CD4-positive, alpha-beta T cell treated with Interleukin-4 for 1 hour (primary cell): ENCODE data around the gene COLEC11.
"Not testable (repeated sequence)": the region's sequence is repeated elsewhere in the genome, so short reads cannot be mapped to it uniquely, and the experiment has no call there.

Experiments
- DNase-seq, 2 donors: peaks; one replicate each; pipeline ENCODE4 v3.0.0-alpha.2; 2020 to 2022

The COLEC11 gene

DNA sequence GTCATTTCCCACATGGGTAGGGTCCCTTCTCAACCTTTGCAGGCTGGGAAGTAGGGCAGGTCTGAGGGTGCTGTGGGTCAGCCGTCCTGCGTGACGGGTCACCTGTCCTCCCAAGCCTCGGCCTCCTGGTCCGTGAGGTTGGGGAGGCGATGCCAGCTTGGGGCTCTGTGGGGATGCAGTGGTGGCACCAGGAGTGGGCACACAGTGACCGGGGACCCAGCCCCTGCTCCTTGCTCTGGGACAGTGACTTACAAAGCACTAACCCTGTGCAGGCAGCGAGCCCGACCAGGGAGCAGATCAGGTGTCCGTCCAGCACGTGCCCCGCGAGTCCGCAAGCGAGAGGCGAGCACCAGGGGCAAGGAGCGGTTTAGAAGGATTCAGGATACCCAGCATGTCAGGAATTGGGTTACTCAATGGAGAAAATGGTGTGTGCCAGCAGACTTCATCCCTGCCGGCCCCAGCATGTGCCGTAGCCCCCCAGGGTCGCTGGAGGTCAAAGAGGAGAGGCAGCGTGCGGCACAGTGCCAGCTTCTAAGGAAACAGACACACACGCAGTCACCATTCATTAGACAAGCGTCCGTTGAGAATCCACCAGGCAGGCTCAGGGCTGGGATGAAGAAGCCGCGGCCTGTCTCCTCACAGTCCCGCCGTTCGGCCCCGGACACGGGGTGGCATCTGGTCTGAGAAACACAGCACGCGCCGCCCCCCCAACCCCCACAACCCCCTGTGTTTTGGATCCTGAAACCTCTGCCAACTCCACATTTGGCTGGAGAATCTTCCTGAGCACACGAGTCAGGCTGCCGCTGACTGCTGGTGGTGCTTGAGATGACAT, 11.7 kb downstream of the COLEC11 start:
- no peak for DNase-seq

DNA sequence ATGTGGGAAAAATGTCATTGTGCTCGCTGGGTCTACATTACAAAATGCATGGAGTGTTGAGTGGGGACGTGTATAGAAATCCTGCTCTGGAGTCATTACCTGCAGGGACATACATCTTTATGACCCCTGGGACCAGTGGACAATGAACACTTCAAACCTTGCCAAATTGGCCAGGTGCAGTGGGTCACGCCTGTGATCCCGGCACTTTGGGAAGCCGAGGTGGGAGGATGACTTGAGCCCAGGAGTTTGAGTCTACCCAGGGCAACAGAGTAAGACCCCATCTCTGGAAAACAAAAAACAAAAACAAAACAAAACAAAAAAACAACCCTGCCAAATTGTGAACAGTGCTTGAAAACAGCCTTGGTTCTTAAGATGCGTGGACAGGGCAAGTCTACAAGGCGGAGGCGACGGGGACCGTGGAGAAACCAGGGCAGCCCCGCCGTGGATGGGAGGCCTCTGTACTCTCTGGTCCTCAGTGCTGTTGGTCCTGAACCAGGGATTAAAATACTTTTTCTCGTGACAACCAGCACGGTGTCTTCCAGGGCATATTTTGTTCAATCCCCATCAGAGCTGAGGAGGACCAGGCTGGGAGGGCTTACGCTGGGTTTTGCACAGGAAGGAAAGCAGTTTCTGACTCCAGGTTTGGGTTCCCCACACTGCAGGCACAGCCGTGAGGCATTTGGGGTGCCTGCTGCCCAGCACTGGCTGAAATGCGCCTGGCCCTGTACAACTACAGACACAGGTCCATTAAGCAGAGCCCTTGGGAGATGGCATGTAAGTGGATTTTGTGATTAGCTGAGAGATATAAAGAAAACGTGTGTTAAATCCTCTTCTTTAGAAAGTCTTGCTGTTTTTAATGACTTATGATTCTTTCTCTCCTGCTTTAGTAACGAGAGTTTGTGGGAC, 13.7 kb downstream of the COLEC11 start:
- no peak for DNase-seq

DNA sequence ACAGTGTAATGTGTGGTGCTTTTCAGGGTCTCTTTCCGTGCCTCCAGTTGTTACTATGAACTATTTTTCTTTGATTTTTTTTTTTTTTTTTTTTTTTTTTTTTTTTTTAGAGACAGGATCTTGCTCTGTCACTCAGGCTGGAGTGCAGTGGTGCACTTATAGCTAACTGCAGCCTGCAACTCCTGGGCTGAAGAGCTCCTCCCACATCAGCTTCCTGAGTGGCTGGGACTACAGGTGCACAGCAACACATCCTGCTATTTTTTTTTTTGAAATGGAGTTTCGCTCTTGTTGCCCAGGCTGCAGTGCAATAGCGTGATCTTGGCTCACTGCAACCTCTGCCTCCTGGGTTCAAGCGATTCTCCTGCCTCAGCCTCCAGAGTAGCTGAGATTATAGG, 14.4 kb downstream of the COLEC11 start:
- DNase-seq, result peak in 1 of 2 donors; percentile 28

DNA sequence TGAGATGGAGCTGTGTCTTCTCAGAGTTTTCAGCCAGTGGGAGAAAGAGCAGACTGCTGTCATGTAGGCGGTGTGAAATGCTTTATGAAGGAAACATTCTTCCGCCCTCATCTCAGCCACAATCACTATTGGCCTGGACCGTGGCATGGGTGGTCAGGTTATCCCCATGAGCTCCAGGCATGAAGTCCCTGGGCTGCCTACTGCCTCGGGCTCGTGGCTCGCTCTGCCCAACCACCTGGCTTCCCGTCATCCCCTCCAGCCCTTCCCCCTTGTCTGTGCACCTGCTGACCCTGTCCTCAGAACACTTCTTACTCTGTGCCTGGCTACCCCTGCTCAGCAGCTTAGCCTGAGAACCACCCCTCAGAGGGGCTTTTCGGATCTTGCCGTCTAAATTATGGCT, 15.5 kb downstream of the COLEC11 start:
- DNase-seq, result no peak

DNA sequence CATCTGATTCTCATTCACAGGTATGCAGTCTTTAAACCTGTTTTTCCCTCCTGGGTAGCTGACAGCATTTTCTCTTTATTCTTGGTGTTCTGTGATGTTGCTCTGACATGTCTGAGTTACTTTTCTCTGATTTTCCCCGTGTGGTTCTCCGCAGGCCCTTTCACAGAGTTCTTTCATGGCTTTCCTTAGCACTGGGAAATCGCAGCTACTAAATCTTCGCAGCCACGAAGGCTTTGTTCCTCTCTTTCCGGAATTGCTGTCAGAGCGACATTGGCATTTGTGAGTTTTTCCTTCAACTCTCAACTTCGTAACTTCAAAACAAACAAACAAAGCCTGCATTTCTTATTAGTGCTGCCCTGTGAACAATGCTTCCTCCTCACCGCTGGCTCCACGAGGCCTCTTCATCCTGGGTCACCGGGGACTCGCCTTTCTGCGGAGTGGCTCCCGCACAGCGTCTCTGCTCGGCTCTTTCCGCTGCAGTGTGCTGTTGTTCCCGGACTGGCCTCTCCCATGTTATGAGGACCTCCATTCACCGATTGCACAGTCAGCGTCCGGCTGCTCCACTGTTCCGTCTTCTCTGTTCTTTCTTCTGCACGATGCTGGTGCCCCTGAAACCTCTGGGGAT, 16.1 kb downstream of the COLEC11 start:
- DNase-seq, result no peak

DNA sequence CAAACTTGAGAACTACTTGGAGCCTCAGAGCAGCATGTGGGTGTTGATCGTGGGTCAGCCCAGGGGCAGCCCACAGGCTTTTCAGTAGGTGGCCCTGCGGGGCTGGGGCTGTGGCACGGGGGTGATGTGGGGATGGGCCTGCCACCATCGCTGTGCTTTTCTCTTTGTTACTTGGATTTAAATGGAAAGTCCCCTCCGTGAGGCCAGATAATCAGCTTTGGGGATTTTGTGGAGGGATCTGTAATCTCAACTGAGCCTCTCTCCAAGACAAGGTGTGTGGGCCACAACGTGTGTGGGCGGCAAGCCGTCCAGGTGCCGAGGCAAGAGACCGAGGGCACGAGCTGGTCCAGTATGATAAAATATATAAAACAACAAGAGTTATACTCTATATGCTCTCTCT, 16.7 kb downstream of the COLEC11 start:
- no peak for DNase-seq

DNA sequence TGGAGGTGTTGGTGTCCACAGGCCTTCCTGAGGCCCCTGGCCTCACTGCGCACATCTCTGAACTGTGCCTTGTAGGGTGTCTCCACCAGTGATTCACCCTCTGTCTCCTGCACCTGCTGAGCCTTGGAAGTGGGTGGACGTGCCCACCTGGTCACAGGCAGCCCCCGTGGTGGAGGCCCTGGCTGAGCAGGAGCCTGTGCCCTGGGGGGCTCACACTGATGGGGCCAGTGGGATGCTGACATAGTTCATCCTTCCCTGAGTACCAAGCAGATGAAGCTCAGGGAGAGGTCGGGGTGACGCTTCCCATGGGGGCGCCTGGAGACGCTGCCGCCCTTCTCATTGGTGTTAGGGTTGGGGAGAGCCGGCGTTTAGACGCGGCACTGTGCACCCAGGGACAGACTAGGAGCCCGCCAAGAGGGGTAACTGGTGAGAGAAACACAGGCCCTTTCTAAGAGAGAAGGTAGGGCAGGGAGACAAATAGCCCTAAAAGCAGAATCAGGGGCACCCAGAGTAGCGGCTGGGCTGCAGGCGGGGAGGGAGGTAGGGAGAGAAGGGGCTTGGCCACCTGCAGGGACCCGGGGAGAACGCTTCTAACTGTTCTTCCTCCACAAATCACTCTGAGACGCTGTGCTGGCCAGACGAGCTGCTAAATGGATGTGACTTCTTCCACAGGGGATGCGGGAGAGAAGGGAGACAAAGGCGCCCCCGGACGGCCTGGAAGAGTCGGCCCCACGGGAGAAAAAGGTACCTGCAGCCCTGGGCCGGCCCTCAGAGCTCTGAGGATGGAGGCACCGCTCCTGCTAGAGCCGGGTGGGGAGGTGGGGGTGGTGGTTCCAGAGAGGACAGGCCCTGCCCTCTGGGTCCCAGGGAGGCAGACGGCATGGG, 18.0 kb downstream of the COLEC11 start:
- no peak for DNase-seq

DNA sequence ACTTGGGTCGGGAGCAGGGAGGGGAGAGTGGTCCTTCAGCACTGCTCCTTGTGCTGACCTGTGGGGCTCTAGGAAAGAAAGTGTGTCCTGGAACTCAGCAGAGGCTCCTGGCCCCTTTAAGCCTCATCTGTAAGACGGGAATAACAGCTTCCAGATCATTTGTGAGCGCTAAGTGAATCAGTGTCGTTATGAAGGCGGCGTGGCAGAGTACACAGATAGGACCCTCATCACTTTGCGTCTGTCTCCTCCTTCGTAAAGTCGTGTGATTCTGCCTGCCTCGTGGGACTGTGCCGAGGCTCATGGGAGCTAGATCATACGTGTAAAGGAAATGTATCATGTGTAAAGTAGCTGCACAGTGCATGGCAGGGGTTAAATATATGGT, 18.6 kb downstream of the COLEC11 start:
- no peak for DNase-seq

DNA sequence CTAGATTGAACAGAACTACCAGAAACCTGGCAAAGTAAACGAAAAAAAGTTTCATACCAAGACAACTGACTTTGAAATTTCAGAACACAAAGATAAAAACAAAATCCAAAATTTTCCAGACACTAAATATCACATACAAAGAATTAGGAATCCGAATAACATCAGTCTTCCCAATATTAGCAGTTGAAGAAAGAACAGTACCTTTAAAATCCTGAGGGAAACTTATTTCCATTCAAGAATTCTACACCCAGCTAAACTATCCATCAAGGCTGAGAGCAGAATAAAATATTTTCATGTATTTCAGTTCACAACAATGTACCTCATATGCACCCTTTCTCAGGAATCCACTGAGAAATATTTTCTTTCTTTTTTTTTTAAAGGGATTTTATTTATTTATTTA, 19.8 kb downstream of the COLEC11 start:
- DNase-seq, result not testable (repeated sequence)

DNA sequence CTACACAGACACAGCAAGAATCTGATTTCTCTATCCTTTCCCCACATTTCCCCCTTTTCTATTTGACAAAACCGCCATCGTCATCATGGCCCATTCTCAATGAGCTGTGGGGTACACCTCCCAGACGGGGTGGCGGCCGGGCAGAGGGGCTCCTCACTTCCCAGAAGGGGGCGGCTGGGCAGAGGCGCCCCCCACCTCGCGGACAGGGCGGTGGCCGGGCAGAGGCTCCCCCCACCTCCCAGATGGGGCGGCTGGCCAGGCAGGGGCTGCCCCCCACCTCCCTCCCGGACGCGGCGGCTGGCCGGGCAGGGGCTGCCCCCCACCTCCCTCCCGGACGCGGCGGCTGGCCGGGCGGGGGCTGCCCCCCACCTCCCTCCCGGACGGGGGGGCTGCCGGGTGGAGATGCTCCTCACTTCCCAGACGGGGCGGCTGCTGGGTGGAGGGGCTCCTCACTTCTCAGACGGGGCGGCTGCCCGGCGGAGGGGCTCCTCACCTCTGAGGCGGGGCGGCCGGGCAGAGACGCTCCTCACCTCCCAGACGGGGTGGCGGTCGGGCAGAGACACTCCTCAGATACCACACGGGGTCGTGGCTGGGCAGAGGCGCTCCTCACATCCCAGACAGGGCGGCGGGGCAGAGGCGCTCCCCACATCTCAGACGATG, 20.8 kb downstream of the COLEC11 start:
- not testable (repeated sequence) for DNase-seq

DNA sequence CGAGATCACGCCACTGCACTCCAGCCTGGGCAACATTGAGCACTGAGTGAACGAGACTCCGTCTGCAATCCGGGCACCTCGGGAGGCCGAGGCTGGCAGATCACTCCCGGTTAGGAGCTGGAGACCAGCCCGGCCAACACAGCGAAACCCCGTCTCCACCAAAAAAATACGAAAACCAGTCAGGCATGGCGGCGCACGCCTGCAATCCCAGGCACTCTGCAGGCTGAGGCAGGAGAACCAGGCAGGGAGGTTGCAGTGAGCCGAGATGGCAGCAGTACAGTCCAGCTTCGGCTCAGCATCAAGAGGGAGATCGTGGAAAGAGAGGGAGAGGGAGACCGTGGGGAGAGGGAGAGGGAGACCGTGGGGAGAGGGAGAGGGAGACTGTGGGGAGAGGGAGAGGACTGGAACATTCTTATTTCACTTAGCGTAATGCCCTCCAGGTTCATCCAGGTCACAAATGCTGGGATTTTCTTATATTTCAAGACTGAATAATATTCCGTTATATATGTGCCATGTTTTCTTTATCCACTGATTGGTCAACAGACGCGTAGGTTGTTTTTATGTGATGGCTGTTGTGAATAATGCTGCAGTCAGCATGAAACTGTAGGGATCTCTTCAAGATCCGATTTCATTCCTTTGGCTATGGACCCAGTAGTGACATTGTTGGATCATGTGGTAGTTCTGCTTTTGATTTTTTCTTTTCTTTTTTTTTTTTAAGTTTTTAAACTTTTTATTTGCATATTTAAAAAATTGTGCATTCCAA, 21.7 kb downstream of the COLEC11 start:
- DNase-seq, result peak in 1 of 2 donors; percentile 5

DNA sequence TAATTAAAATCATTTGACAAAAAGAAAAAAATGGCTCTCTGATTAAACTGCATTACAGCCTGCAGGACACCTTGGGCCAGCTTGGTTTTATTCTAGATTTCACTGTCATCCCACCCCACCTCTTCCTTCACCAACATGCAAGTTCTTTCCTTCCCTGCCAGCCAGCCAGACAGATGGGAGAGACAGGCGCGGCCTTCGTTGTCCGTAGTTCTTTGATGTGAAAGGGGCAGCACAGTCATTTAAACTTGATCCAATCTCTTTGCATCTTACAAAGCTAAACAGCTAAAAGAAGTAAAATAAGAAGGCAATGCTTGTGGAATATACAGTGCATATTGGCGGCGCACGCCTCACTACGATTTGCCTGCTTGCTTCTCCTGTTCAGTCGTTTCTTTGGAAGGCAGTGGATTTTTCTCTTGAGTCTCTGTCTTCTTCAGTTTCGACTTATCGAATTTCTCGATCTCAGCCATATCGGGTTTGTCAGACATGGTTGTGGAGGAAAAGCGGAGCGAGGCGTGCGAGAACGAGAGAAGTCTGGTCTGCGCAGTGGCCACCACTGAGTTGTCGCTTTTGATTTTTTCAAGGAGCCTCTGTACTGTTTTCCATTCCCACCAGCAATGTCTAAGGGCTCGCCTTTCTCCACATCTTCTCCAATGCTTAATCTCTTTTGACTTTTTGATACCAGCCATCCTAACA, 22.4 kb downstream of the COLEC11 start:
- no peak for DNase-seq

DNA sequence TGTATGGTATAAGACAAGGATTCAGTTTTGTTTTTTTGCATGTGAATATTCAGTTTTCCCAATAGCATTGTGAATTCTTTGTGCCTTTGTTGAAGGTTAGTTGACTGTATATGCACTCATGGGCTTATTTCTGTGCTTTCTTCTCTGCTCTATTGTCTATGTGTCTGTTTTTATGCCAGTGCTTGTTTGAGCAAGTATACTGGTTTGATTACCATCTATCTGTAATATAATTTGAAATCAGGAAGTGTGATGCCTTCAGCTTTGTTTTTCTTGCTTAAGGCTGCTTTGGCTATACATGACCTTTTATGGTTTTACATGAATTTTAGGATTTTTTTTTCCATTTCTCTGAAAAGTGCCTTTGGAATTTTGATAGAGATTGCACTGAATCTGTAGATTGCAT, 23.5 kb downstream of the COLEC11 start:
- no peak for DNase-seq

DNA sequence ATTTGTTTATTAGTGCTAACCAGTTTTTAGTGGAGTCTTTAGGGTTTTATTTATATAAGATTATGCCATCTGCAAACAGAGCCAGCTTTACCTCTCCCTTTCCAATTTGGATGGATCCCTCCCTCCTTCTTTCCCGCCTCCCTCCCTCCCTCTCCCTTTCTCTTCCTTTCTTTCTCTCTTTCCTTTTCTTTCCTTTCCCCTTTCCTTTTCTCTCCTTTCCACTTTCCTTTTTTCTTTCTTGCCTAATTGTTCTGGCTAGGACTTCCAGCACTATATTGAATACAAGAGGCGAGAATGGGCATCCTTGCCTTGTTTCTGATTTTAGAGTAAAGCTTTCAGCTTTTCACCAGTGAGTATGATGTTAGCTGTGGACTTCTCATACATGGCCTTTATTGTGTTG, 24.1 kb downstream of the COLEC11 start:
- no peak for DNase-seq

DNA sequence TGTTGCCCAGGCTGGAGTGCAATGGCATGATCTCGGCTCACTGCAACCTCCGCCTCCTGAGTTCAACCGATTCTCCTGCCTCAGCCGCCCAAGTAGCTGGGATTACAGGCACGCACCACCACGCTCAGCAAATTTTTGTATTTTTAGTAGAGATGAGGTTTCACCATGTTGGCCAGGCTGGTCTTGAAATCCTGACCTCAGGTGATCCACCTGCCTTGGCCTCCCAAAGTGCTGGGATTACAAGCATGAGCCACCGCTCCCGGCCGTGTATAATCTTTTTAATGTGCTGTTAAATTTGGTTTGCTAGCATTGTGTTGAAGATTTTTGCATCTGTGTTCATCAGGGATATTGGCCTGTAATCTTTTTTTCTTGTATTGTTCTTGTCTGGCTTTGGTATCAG, 24.7 kb downstream of the COLEC11 start:
- DNase-seq, result not testable (repeated sequence)

DNA sequence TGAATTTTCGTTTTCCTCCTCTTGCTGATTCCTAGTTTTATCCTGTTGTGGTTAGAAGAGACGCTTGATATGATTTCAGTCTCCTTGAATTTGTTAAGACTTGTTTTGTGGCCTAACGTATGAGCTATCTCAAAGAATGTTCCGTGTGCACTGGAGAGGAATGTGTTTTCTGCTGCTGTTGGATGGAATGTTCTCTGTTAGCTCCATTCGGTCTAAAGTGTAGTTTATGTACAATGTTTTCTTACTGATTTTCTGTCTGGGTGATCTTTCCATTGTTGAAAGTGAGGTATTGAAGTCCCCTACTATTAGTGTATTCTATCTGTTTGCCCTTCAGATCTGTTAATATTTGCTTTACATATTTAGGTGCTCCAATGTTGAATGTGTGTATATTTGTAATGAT, 25.9 kb downstream of the COLEC11 start:
- no peak for DNase-seq

DNA sequence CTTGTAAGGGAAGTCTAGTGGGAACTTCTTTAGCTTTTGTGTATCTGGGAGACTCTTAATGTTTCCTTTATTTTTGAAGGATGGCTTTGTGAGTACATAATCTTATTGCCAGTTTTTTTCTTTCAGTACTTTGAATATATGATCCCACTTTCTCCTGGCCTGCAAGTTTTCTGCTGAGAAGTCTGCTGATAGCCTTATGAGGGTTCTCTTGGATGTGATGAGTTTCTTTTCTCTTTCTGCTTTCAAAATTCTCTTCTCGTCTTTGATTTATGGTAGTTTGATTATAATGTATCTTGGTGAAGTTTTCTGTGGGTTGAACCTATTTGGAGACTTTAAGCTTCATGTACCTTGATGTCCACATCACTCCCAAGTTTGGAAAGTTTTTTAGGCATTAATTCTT, 28.1 kb downstream of the COLEC11 start:
- DNase-seq, result no peak

DNA sequence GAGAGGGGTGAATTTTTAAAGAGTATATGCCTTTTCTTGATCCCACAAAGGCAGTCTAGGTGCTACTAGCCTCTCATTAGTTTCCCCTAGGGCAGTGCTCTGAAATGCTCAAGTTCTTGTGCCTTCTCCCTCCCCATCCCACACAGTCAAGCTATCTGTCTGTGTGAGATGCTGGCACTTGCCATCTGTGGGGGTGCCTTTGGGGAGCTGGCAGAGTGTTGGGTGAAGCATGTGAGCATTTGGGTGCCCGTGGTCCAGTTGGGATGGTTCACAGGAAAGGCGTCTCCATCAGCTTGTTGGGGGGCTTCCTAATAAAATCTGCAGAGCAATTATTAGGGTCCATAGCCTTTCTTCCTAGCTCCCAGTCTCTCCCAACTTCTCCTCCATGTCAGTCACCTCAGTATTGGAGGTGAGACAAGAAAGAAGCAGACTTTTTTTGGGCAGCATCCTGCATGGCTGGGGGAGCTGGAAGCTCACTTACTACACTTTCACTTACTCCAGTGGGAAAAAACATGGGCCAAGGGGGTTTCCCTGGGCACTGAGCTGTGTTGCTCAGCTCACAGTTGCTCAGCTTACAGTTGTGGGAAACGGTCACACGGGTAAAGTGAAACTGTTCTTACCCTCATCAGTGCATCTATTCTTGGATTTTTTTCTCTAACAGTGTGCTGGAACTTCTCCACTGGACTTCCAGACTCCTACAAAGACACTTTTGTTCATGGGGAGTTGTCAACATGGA, 29.3 kb downstream of the COLEC11 start:
- no peak for DNase-seq

DNA sequence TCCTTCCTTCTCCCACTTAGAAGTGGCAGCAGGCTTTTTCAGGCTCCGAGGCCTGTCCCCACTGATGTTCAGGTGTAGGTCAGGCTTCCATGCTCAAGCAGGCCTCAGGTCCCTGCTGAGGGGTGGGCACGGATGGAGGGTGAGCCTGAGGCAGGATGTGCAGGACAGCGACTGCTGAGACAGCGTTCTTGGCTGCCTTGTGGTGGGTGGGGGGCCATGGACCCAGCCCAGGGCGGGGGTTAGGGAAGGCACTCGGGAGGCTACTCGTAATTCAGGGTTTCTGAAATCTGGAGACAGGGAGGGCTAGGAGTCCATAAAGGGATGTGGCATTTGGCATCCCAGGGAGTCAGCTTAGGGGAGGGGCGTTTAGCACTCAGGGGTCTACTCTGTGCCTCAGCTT, 30.3 kb downstream of the COLEC11 start:
- peak in 1 of 2 donors; percentile 10 for DNase-seq
